ENCODE results near the gene C20orf141. TPM values are rescaled to one million over a fixed set of nuclear protein-coding genes. Genes with fewer than 3 reads are reported as not detected.
A peak's percentile ranks its signal among the peaks of the same experiment; 100 is the strongest.

The C20orf141 gene
- total RNA-seq, 2 experiments from 2014 or later, result not detected

GRCh38 chr20:2847802-2848201 is 33.0 kb downstream of the C20orf141 start:
- ATAC-seq (no peak), DNase-seq (no peak)
- no peaks in the 10 kb centered on the region for H3K9me3 Mint-ChIP-seq
- intact Hi-C loops (cut with micrococcal nuclease), result no loop called here
- H3K36me3 Mint-ChIP-seq (ENCODE audit: low read depth), result peaks cover 3% of the 10 kb centered on the region
- H3K4me3 Mint-ChIP-seq, result no peak overlapping the region
- POLR2A ChIA-PET, result interaction anchor here (1.0 kb wide), 2 partner anchors 16 to 225 kb away, joined by 4 to 5 read pairs; no protein-coding TSS in a partner anchor
- H3K27me3 Mint-ChIP-seq, result no peaks in the 10 kb centered on the region
- H3K27ac Mint-ChIP-seq, result no peak overlapping the region
- H3K4me1 Mint-ChIP-seq (ENCODE audit: low read depth), result peaks cover 42% of the 10 kb centered on the region
- TF ChIP-seq, protein P1, sequence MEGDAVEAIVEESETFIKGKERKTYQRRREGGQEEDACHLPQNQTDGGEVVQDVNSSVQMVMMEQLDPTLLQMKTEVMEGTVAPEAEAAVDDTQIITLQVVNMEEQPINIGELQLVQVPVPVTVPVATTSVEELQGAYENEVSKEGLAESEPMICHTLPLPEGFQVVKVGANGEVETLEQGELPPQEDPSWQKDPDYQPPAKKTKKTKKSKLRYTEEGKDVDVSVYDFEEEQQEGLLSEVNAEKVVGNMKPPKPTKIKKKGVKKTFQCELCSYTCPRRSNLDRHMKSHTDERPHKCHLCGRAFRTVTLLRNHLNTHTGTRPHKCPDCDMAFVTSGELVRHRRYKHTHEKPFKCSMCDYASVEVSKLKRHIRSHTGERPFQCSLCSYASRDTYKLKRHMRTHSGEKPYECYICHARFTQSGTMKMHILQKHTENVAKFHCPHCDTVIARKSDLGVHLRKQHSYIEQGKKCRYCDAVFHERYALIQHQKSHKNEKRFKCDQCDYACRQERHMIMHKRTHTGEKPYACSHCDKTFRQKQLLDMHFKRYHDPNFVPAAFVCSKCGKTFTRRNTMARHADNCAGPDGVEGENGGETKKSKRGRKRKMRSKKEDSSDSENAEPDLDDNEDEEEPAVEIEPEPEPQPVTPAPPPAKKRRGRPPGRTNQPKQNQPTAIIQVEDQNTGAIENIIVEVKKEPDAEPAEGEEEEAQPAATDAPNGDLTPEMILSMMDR (IDR thresholded peaks at IDR 0.05), result no peak
- CTCF ChIA-PET, result no interaction called here

DNA sequence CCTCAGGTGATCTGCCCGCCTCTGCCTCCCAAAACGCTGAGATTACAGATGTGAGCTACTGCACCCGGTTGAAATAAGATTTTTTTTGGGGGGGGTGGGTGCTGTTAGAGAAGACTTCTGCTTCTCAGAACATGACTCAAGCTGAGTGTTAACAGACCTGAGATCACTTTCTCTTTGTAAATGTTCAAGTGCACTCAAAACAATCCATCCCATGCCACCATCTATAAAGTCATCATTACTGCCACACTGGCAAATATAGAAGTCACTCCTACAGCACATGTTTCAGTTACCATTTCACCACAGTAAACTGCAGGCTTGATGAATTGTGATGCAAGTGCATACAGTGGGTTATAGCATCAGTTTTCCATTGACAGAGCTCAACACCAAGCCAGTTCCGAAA is 34.7 kb downstream of the C20orf141 start:
- Mint-ChIP-seq H3K4me1 (ENCODE audit: low read depth) (peaks cover 38% of the 10 kb centered on the region), H3K36me3 (ENCODE audit: low read depth) (peaks cover 3% of the 10 kb centered on the region), H3K4me3 (no peak overlapping the region), H3K27ac (no peak overlapping the region), H3K27me3 (no peaks in the 10 kb centered on the region), H3K9me3 (no peaks in the 10 kb centered on the region)
- POLR2A ChIA-PET, result interaction anchor here (1.8 kb wide), 1 partner anchor 9 kb away, joined by 7 read pairs; the partner anchor contains the start of genes PCED1A and VPS16
- intact Hi-C loops (cut with micrococcal nuclease), result no loop called here
- CTCF ChIA-PET, result interaction anchor here (1.2 to 1.7 kb wide), 3 partner anchors 11 to 97 kb away, joined by 3 to 5 read pairs (median 3); no protein-coding TSS in a partner anchor
- TF ChIP-seq, protein P1 (IDR thresholded peaks at IDR 0.05), result no peak
- ATAC-seq (peak; percentile 28), DNase-seq (no peak)

DNA sequence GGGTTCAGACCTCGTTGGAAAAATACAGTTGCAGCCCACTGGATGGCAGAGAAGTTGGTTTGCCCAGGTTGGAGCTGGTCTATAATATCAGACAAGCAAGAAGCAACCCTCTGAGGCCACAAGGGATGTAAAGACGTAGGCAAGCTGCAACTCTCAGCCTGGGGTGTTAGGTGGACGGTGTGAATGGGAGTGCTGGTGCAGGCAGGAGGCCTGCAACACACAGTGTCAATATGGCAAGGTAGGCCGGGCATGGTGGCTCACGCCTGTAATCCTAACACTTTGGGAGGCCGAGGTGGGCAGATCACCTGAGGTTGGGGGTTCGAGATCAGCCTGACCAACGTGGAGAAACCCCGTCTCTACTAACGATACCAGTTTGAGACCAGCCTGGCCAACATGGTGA is 36.3 kb downstream of the C20orf141 start:
- DNase-seq (no peak), ATAC-seq (no peak)
- Mint-ChIP-seq H3K27me3 (no peaks in the 10 kb centered on the region), H3K27ac (no peak overlapping the region), H3K4me1 (ENCODE audit: low read depth) (peaks cover 27% of the 10 kb centered on the region), H3K9me3 (no peaks in the 10 kb centered on the region), H3K36me3 (ENCODE audit: low read depth) (peaks cover 3% of the 10 kb centered on the region), H3K4me3 (no peak overlapping the region)
- TF ChIP-seq, protein P1 (IDR thresholded peaks at IDR 0.05), result no peak
- POLR2A ChIA-PET, result interaction anchor here (1.0 to 2.3 kb wide), 4 partner anchors 11 to 198 kb away, joined by 3 to 8 read pairs (median 4); partner anchors contain the start of genes NOP56, PCED1A and VPS16
- CTCF ChIA-PET, result interaction anchor here (0.6 to 1.8 kb wide), 10 partner anchors 8 to 368 kb away, joined by 3 to 9 read pairs (median 6); no protein-coding TSS in a partner anchor
- intact Hi-C loops (cut with micrococcal nuclease), result loop anchor here (10.0 kb wide), 1 partner anchor 166 kb away; no protein-coding TSS in a partner anchor

- no peak for DNase-seq
- TF ChIP-seq, protein P1 (IDR thresholded peaks at IDR 0.05), result no peak
- intact Hi-C loops (cut with micrococcal nuclease), result loop anchor here (10.0 kb wide), 1 partner anchor 174 kb away; no protein-coding TSS in a partner anchor
- no peaks in the 10 kb centered on the region for H3K27me3 Mint-ChIP-seq
- H3K9me3 Mint-ChIP-seq, result no peaks in the 10 kb centered on the region
- no peak overlapping the region for H3K27ac Mint-ChIP-seq
- no peak overlapping the region for H3K4me3 Mint-ChIP-seq
- peaks cover 2% of the 10 kb centered on the region for H3K36me3 Mint-ChIP-seq (ENCODE audit: low read depth)
- POLR2A ChIA-PET, result no interaction called here
- no peak for ATAC-seq
- CTCF ChIA-PET, result interaction anchor here (1.5 kb wide), 1 partner anchor 12 kb away, joined by 5 read pairs; no protein-coding TSS in a partner anchor
- H3K4me1 Mint-ChIP-seq (ENCODE audit: low read depth), result no peaks in the 10 kb centered on the region
Measured at GRCh38 chr20:2858591-2858990, 43.8 kb downstream of the C20orf141 start.

All from activated CD8-positive, alpha-beta T cell treated with anti-CD3 and anti-CD28 coated beads for 36 hours (primary cell).